Ramos (cell line): Measurements from ENCODE around the gene CALR3.
"Not testable (repeated sequence)": the region's sequence is repeated elsewhere in the genome, so short reads cannot be mapped to it uniquely, and the experiment has no call there.

Experiments used
- in situ Hi-C: fragments of 300-500 bp; cut with MboI; formaldehyde crosslinking; loops from one replicate; pipeline ENCODE4 v1.14.3; 2022; ENCODE audit warnings: low sequenced_read_pairs; ENCODE audit not compliant: unreplicated experiment

CALR3 gene

DNA sequence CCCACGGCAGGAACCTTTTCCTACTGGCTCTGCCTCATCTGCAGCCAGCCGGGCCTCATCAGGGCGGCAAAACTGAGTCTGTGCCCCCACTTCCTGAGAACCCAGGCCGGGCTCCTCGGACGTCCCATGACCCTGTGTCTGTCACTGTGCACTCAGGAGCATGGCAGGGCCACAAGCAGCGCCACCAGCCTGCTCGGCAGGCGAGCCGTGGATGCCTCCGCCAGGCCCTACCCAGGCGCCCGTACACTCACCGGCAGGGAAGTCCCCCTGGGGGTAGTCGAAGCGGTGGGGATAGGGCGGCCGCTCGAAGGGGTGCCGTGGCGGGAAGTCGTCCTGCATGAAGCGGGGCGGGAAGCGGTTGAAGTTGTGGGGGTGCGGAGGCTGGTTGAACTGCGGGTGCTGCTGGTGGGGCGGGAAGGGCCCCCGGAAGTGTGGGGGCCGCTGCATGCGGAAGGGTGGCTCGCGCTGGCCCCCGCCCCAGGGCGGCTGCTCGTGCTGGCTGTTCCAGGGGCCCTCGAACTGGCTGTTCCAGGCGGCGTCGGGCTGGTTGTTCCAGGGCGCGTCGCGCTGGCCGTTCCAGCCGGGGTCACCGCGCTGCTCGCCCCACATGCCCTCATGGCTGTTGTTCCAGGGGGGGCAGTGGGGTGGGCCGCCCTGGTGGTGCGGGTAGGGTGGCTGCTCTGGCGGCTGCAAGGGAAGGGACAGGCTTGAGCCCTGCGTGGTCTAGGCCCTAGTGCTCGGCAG is 29.2 kb upstream of the CALR3 start:
- in situ Hi-C loops = no loop called here

DNA sequence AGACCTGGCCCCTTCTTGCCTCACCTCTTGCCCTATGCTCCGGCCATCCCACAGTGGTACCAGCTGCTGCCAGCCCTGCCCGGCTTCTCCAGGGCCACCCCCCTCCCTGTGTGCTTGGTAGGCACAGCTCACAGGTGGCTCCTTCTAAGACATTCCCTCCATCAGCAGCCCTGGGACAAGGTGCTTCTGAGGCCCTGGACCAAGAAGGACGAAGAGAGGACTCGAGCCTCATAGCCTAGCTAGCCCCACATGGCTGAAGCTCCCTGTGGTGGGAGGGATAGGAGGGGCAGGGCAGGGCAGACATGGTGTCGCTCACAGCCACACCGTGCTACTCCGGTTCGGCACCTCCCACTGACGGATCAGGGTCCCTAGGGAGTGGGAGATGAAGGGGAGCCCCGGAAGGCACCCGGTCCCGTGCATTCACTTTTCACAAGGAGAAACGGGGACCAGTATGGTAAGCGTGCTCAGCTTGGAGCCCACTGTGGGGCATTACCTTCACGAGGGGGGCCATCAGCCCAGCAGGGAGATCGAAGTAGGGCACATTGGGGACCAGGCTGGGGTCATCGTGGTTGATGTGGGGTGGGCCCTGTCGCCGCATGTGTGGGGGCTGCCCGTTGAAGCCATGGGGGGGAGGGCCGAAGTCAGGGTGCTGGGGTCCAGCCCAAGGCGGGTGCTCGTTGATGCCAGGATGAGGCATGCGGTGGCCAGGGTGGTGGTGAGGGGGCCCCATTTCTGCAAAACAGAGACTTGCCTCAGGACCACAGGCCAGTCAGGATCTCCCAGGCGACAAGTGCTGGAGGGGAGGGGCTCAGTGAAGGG is 26.8 kb upstream of the CALR3 start:
- in situ Hi-C loops = no loop called here

DNA sequence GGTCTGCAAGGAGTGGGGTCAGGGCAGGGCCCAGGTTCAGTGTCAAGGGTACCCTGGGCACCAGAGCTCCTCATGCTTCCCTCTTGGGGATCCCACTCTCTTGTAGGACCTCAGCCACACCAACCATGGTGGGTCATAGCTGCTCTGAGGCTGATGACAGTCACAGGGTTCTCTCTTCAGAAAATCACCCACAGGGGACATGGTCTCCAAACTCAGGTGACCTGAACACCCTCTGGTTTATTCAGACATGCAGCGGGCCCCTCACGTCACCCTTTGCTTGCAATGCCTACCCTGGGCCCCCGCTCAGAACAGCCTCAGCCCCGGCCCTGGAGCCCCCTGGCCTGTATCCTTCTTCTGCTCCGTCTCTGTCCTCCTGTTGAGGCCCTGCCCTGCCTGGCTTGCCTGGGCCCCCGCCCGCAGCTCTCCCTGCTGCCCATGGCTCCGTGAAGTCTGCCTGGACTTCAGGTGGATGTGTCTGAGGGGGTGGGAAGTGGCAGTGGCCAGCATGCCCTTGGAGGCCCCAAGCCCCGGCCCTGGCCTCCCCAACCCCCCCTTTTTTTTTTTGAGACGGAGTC is 25.8 kb upstream of the CALR3 start:
- in situ Hi-C loops = no loop called here

DNA sequence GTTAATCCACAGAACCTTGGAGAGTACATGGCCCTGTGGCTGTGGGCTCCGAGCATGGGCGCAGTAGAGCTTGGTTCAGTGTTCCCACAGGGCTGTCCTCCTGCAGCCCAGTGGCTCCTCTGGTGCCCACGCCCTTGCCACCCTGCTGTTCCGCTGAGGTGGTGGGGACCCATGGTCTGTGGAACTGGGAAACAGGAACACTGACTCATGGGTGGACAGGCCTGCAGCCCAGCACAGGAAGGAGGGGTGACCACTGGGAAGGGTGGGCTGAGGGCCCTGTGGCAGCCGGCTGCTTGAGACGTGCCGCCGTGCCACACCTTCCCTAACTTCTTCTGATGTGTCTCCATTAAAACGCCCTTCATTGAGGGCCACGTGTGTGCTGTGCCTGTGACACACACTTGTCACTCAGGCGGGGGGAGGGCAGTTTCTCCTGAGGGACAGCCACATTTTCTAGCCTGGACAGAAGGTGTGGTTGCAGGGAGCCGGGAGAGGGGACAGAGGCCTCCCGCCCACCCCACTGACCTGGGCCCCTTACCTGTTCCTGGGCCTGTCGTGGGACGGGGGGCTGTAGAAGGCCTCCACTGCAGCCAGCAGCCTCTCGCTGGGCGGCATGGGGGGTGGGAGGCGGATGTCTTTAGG is 25.1 kb upstream of the CALR3 start:
- in situ Hi-C loops = no loop called here

DNA sequence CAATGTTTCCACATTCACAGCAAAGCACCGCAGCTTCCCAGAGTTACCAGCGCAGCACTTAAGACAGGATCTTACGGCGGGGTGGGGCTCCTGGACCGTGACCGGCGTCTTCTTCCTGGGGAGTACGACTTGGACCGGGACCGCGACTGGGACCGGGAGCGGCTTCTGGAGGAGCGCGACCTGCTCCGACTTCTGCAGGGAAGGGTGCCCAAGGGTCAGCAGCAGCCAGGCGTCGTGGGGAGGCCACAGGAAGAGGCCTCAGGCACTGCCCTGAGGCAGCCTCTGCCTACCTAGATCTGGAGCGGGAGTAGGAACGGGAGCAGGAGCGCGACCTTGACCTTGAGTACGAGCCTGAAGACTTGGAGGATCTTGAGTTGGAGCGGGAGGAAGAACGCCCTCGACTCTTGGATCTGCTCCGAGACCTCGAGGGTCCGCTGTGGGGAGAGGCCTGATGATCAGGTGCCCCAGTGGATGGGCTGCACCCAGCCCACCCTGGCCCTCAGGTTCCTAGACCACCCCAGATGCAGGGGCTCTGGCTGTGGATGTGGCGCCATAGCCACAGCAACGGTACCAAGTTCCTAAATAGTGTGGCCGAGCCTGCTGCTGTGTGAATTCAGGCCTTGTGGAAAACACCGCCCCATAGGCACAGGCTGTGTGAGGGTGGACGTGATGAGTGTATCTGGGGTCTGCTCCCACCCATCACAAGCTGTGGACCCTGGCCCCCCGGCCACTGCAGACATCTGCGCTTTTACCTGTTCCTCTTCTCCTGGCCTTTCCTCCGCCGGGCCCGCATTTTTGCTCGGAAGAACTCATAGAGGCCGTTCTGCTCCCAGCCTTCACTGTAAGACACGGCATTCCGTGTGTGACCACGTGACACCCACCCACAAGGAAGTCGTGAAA is 24.4 kb upstream of the CALR3 start:
- in situ Hi-C loops = no loop called here

DNA sequence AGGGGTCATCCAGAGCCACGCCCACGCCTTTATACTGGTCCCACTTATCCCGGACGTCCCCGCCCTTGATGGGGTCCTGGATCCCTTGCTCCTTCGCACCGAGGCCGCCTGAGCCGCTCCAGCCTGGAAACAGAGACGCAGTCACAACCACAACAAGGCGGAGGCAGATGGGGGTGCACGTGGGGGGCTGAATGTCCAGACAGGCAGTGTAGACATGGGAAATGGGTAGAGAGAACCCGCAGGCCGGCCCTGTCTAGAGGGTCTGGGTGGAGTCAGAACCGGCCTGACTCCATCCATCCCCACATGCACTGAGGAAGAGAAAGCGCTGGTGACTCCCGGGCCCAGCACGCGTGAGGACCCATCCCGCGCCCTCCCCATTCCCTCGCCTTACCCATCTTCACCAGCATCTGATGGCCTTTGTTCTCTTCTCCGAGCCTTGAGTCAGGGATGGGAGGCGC is 23.3 kb upstream of the CALR3 start:
- in situ Hi-C loops = no loop called here

DNA sequence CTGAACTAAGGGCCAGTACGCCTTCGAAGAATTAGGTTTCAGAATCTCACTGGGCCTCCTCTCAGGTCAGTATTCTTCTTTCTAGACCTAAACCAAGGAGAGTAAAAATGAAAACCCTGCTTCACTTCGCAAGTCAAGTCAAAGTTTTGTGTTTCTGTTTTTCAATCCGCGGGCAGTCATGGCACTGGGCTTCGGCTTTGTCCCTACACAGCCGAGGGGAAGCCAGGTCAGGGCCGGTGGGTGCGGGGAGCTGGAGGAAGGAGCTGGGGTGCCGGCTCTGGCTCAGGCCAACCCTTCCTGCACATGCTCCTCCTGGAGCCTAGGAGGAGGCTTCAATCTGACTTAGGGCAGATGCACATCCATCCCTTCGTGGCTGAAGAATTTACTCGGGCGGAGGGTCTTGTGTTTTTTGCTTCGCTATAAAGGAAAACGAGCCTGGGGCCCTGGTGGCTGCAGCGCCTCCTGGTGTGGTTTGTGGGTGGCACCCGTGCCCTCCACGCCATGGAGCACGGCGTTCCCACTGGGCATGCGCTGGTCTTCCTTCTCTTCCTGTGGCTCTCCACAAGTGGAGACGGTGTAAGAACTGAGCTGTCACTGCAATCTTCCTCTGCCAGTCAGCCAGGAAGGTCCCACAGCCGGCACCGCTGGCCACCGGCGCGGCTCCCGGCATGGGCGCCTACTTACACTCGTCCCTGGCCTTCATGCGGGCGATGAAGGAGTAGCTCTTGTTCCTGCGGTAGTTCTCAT is 22.7 kb upstream of the CALR3 start:
- in situ Hi-C loops = no loop called here

DNA sequence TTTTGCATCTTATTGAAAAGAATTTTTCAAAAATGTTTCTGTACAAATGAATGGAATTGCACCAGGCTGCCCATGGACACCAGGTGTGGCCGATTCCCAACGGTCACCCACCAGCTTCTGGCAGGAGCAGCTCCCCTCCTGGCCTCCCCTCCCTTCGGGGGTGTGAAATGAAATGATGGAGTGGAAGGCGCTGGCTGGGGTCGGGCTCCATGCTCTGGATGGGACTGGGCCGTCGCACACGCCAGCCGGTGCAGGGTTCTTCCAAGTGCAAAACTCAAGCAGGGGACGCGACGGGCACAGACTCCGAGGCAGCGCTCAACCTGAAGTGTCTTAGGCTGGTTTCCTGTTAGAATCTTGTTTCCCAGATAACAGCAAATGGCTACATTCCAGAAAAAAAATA is 22.1 kb upstream of the CALR3 start:
- in situ Hi-C loops = no loop called here

DNA sequence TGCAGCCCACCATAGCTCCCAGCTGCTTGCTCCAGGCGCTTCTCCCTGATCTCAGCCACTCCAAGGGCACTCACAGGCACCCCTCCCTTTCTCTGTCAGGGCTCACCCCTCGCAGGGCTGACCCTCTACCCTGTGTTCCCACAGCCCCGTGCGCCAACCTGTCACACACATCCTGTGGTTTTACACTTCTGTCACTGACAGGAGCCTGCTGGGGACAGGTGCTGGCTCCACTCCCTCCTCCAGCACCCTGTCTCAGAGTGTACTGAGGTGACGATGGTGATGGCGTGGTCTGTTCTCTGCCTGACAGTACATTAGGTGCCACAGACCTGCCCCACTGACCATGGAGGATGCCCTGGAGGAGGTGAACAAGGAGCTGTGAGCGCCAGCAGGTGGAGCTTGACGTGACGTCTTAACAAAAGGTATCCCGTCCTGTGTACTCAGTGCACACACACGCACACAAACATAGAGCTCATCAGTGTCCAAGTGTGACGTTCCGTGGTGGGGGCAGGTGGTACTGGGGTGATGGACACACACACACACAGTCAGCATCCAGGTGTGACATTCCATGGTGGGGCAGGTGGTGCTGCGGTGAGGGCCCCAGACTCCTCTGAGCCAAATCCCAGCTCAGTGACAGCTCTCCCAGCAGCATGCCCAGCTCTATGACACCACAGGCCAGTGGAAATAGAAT is 21.1 kb upstream of the CALR3 start:
- in situ Hi-C loops = no loop called here

DNA sequence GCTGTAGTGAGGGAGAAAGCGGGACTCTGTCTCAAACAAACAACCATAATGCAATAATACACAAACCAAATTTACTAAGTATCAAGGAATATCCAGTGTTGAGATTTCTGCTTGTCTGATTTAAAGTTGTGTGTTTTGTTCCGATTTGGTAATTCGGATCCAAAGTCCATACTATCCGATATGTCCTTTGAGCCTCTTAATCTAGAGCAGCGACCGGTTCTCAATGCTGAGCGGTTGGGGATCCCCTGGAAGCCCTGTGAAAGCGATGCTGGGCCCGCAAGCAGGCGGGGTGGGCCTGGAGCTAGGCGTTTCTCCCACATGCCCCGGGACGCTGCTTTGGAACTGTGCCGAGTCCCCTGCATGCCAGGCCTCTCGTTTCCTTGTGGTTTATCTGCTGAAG is 20.4 kb upstream of the CALR3 start:
- in situ Hi-C loops = no loop called here

DNA sequence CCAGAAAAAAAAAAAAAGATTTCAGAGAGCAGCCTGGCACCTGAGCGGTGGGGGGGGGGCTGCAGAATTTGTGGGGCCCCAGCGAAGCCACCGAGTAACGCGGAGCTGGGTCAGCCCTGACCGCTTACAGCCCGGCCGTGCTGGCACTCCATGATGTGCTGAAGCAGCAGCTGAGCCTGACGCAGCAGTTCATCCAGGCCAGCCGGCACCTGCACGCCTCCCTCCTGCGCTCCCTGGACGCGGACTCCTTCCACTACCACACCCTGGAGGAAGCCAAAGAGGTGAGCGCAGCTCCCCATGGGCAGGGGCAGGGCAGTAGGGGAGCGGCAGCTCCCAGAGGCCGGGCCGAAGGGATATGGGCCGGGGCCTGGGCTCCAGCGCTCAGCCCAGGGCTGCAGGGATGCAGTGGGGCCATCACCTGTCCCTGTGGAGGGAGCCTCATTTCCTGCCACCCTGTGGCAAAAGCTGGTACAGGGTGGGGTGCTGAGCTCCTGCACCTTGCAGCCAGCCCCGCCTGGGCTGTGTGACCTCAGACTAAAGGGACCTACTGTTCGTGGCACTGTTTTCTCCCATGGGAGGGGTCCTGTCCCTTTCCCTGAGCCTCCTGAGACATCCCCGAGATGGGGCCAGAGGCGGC is 18.5 kb upstream of the CALR3 start:
- in situ Hi-C loops = no loop called here

DNA sequence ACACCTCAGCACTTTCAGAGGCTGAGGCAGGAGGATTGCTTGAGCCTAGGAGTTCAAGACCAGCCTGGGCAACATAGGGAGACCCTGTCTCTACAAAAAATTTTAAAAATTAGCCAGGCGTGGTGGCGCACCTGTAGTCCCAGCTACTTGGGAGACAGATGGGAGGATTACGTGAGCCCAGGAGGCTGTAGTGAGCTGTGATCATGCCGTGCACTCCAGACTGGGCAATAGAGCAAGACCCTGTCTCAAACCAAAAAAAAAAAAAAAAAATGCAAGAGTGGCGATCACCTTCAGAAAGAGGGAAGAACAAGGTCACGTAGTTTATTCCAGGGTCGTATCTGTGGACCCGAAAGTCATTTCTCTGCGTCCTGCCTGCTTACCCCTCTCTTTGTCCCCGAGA is 16.6 kb upstream of the CALR3 start:
- in situ Hi-C loops = not testable (repeated sequence)

DNA sequence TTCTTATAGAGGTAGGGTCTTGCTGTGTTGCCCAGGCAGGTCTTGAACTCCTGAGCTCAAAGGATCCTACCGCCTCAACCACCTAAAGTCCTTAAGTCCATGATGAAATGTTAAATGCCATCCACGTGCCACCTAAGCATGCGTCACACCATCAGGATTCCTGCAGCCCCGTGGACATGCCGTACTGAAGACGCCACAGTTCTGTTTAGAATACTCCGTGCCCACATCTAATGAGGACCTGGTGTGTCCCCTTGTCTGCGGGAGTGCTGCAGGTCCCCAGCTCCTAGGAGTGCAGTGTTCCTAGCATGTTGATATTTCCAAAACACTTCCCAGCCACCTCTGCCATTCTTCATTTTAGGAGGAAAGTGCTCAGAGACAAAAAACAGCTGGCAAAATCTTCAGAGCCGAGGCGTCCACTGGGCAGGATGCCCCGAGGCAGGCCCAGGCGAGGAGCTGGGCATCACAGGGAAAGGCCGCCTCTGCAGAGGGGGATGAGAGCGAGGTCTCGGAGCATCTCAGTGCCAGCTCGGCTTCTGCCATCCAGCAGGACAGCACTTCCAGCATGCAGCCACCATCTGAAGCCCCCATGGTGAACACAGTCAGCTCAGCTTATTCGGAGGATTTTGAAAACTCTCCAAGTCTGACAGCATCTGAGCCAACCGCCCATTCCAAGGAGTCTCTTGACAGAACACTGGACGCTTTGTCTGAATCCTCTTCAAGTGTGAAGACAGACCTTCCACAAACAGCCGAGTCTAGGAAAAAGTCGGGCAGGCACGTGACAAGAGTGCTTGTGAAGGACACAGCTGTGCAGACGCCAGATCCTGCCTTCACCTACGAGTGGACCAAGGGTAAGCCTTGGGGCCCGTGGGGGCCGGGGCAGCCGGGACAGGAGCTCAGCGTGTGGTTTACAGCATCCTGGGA is 13.4 kb upstream of the CALR3 start:
- in situ Hi-C loops = no loop called here

DNA sequence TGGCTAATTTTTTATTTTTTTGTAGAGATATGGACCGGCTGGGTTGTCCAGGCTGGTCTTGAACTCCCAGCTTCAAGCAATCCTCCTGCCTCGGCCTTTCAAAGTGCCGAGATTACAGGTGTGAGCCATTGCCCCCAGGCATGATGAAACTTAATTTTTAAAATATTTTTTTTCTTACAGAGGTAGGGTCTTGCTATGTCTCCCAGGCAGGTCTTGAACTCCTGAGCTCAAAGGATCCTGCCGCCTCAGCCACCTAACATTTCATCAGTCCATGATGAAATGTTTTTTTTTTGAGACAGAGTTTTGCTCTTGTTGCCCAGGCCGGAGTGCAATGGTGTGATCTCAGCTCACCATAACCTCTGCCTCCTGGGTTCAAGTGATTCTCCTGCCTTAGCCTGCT is 12.6 kb upstream of the CALR3 start:
- in situ Hi-C loops = no loop called here

DNA sequence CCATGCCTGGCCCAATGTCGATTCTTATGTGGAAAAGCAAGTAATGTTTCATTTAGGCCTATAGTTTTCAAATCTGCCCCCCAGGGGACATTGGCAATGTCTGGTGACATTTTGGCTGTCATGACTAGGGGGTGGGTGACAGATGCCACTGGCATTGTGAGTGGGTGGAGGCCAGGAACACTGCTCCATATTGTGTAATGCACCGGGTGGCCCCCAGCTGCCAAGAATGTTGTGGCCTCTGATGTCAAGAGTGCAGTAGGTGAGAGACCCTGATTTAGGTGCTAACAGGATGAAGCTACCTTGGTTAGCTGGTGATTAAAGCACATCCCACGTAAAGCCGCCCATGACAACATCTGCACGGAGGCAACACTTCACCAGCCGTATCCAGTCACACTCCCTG is 11.0 kb upstream of the CALR3 start:
- in situ Hi-C loops = no loop called here

DNA sequence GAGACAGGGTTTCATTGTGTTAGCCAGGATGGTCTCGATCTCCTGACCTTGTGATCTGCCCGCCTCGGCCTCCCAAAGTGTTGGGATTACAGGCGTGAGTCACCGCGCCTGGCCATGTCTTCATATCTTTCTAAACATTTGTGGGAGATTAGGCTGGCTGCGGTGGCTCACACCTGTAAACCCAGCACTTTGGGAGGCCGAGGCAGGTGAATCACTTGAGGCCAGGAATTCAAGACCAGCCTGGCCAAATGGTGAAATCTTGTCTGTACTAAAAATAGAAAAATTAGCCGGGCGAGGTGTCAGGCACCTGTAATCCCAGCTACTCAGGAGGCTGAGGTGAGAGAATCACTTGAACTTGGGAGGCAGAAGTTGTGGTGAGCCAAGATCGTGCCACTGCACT is 10.2 kb upstream of the CALR3 start:
- in situ Hi-C loops = not testable (repeated sequence)

DNA sequence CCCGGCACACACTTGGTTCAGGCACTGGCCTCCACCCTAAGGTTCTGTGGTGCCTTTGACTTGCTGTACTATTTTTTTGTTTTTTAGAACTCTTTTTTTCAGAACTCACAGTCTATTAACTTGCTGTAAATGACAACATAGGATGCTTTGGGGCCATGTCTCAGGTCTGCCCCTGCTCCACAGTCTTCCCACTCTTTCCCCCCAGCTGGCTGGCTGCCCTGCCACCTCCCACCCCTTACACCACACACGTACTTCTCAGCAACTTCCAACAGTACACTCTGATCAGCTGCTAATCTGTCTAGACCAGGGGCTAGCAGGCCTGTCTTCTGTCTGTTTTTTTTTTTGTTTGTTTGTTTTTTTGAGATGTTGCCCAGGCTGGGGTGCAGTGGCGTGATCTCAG is 8.3 kb upstream of the CALR3 start:
- in situ Hi-C loops = no loop called here
